HUES6 (cell line): Measurements from ENCODE around the gene MRGPRD.

Experiments
- H3K27ac ChIP-seq: 2 replicates; pipeline ENCODE4 v1.7.0; 2013; ENCODE audit warnings: low read depth, mild to moderate bottlenecking, low read length, inconsistent platforms
- H3K27me3 ChIP-seq: 2 replicates; pipeline ENCODE4 v1.6.1; 2013; ENCODE audit warnings: low read length; ENCODE audit not compliant: control insufficient read depth, insufficient read depth
- H3K36me3 ChIP-seq: 2 replicates; pipeline ENCODE4 v1.6.1; 2013; ENCODE audit warnings: low read length; ENCODE audit not compliant: control insufficient read depth, insufficient read depth
- H3K4me1 ChIP-seq: 2 replicates; pipeline ENCODE4 v1.6.1; 2013; ENCODE audit warnings: low read length; ENCODE audit not compliant: control insufficient read depth, insufficient read depth
- H3K4me3 ChIP-seq: 2 replicates; pipeline ENCODE4 v1.5.1; 2013; ENCODE audit warnings: low read depth, low read length
- H3K9ac ChIP-seq: one replicate; pipeline ENCODE4 v1.6.1; 2013; ENCODE audit warnings: mild to moderate bottlenecking, low read length
- H3K9me3 ChIP-seq: 2 replicates; pipeline ENCODE4 v1.6.1; 2013; ENCODE audit warnings: low read depth, low read length; ENCODE audit not compliant: control insufficient read depth, insufficient read depth

The MRGPRD gene

GRCh38 chr11:68941324-68942094 is 39.3 kb downstream of the MRGPRD start:
- H3K27ac ChIP-seq = no peak overlapping the region
- H3K9ac ChIP-seq = no peak overlapping the region
- H3K9me3 ChIP-seq = no peaks in the 10 kb centered on the region
- H3K36me3 ChIP-seq = peaks cover 41% of the 10 kb centered on the region
- no peaks in the 10 kb centered on the region for H3K27me3 ChIP-seq
- peaks cover under 1% of the 10 kb centered on the region; the same call in 1 of the 2 replicates for H3K4me1 ChIP-seq
- no peak overlapping the region for H3K4me3 ChIP-seq

DNA sequence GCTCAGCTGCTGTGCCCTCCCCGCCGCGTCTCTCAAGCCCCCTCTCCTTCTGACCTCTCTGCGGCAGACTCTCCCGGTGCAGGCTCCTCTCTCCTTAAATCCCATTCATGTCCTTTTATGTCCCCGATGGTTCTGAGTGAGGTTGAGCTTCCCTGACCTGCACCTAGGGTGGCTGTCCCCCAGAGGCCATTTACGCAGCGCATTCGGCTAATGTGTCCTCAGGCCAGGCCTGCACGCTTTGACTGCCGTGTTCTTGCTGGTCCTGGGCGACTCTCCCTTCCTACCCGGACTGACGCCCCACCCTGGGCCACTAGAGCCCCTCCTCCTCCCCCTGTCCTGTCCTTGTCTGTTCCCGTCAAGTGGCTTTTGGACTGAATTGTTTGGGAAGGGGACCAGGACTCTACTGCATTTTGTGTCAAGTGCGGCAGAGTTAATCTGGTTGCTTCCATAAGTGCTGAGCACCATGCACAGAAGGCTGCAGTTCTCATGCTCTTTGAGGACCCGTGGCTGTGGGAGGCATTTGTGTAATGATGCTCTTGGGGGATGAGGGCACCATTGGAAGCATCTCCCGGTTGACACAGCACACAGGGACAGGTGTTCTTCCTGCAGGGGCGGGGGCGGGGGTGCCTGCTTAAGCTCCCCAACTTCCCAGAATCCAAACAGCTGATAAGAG is 40.0 kb downstream of the MRGPRD start:
- Histone ChIP-seq H3K9ac (no peak overlapping the region), H3K4me3 (no peak overlapping the region), H3K27ac (no peak overlapping the region), H3K9me3 (no peaks in the 10 kb centered on the region), H3K36me3 (peaks cover 48% of the 10 kb centered on the region), H3K4me1 (no peaks in the 10 kb centered on the region), H3K27me3 (no peaks in the 10 kb centered on the region)

- Histone ChIP-seq H3K9me3 (no peaks in the 10 kb centered on the region), H3K9ac (no peak overlapping the region), H3K4me1 (no peaks in the 10 kb centered on the region), H3K27ac (no peak overlapping the region), H3K4me3 (no peak overlapping the region), H3K27me3 (no peaks in the 10 kb centered on the region), H3K36me3 (peaks cover 57% of the 10 kb centered on the region)
These were observed 40.9 kb downstream of the MRGPRD start for GRCh38 chr11:68939583-68940555.

GRCh38 chr11:68938816-68939582 is 41.8 kb downstream of the MRGPRD start:
- H3K27me3 ChIP-seq = no peaks in the 10 kb centered on the region
- H3K9ac ChIP-seq = no peak overlapping the region
- no peaks in the 10 kb centered on the region for H3K4me1 ChIP-seq
- no peaks in the 10 kb centered on the region for H3K9me3 ChIP-seq
- H3K27ac ChIP-seq = no peak overlapping the region
- H3K4me3 ChIP-seq = no peak overlapping the region
- peaks cover 66% of the 10 kb centered on the region for H3K36me3 ChIP-seq

- no peaks in the 10 kb centered on the region for H3K9me3 ChIP-seq
- no peaks in the 10 kb centered on the region for H3K27me3 ChIP-seq
- H3K4me1 ChIP-seq = no peaks in the 10 kb centered on the region
- peaks cover 75% of the 10 kb centered on the region for H3K36me3 ChIP-seq
- H3K4me3 ChIP-seq = no peak overlapping the region
- H3K9ac ChIP-seq = no peak overlapping the region
- no peak overlapping the region for H3K27ac ChIP-seq
These were observed 42.7 kb downstream of the MRGPRD start for GRCh38 chr11:68938088-68938487.

DNA sequence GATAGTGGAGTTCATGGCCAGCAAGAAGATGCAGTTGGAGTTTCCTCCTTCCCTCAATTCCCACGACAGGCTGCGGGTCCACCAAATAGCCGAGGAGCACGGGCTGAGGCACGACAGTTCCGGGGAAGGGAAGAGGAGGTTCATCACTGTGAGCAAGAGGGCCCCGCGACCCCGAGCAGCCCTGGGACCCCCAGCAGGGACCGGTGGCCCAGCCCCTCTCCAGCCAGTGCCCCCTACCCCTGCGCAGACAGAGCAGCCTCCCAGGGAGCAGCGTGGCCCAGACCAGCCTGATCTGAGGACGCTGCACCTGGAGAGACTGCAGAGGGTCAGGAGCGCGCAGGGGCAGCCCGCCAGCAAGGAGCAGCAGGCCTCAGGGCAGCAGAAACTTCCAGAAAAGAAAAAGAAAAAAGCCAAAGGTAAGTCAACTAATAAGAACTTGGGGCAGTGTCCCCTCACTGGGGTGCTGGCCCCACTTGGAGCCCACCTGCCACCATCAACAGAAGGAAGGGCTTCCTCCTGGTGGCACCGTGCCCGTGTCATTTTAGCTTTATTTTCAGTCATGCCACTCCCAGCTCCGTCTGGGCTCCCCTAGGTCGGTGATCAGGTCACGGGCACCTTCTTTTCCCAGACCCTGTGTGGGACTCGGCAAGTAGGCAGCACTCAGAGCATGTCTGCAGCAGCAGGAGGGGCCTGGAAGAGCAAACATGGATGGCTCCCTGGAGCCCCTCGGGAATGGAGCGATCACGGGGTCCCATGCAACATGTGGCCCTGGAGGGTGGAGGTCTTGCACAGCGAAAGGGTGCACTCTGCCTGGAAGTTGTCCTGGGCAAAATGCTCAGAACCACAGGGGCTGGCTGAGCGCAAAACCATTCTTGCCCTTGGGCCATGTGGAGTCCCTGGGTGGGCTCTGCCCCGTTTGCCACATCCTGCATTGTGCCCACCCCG is 43.8 kb downstream of the MRGPRD start:
- Histone ChIP-seq H3K9ac (no peak overlapping the region), H3K36me3 (peaks cover 76% of the 10 kb centered on the region), H3K4me1 (no peaks in the 10 kb centered on the region), H3K4me3 (no peak overlapping the region), H3K27me3 (no peaks in the 10 kb centered on the region), H3K9me3 (no peaks in the 10 kb centered on the region), H3K27ac (no peak overlapping the region)

- Histone ChIP-seq H3K27ac (no peak overlapping the region), H3K4me3 (no peak overlapping the region), H3K36me3 (peaks cover 82% of the 10 kb centered on the region)
These were observed 44.5 kb downstream of the MRGPRD start for GRCh38 chr11:68936358-68936636.

GRCh38 chr11:68935516-68936357 is 45.0 kb downstream of the MRGPRD start:
- no peaks in the 10 kb centered on the region for H3K4me1 ChIP-seq
- no peak overlapping the region for H3K9ac ChIP-seq
- no peaks in the 10 kb centered on the region for H3K27me3 ChIP-seq
- peaks cover 83% of the 10 kb centered on the region for H3K36me3 ChIP-seq
- H3K27ac ChIP-seq = no peak overlapping the region
- H3K4me3 ChIP-seq = no peak overlapping the region
- no peaks in the 10 kb centered on the region for H3K9me3 ChIP-seq

More at GRCh38 chr11:68936358-68936636, 44.5 kb downstream of the MRGPRD start:
- H3K27me3 ChIP-seq = no peaks in the 10 kb centered on the region
- no peaks in the 10 kb centered on the region for H3K4me1 ChIP-seq
- H3K9ac ChIP-seq = no peak overlapping the region
- no peaks in the 10 kb centered on the region for H3K9me3 ChIP-seq

DNA sequence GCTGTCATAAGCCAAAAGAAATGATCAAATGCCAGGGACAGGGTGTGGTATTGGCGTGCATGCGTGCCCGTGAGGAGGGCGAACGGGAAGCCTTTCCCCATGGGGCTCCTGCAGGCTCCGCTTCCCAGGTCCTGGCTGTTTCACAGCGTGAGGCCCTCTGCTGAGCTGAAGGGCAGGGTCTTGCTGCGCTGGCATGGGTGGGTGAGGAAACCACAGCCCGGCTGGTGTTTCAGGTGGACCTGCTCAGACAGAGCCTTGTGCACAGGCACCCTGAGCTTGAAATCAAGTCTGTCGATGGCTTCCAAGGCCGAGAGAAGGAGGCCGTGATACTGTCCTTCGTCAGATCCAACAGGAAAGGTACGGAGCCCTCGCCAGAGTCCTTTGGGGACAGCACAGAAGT is 45.7 kb downstream of the MRGPRD start:
- Histone ChIP-seq H3K27ac (no peak overlapping the region), H3K36me3 (peaks cover 84% of the 10 kb centered on the region), H3K9ac (no peak overlapping the region)

More for the DNA sequence above, 45.7 kb downstream of the MRGPRD start:
- Histone ChIP-seq H3K4me1 (no peaks in the 10 kb centered on the region), H3K9me3 (no peaks in the 10 kb centered on the region), H3K27me3 (no peaks in the 10 kb centered on the region), H3K4me3 (no peak overlapping the region)
